HG02970 (cell line): Measurements from ENCODE around the gene FAM50A.

Experiments
- ATAC-seq: cut with Tn5 transposase; IDR thresholded peaks from one replicate; pipeline ENCODE4 v1.9.1; 2021; ENCODE audit warnings: mild to moderate bottlenecking, moderate library complexity, moderate number of reproducible peaks; ENCODE audit not compliant: unreplicated experiment, low FRiP score

Gene FAM50A

DNA sequence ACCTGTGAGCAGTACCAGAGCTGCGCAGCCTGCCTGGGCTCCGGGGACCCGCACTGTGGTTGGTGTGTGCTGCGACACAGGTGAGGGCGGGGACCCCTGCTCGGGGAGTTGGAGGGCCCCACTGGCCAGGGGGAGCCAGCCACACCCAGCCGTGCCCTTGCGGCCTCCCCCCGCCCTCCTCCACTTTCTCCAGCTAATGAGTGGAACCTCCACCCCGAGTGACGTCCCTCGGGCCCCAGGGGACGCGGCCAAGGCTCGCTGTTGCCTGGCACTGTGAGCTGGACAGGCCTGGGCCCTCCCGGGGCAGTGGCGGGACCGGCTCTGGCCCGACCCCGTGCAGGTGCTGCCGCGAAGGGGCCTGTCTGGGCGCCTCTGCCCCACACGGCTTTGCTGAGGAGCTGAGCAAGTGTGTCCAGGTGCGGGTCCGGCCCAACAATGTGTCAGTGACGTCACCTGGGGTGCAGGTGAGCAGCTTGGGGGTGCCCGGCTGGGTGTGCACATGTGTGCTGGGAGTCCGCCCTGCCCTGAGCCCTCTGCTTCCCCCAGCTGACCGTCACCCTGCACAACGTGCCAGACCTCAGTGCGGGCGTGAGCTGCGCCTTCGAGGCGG is 19.8 kb downstream of the FAM50A start:
- no peak for ATAC-seq

DNA sequence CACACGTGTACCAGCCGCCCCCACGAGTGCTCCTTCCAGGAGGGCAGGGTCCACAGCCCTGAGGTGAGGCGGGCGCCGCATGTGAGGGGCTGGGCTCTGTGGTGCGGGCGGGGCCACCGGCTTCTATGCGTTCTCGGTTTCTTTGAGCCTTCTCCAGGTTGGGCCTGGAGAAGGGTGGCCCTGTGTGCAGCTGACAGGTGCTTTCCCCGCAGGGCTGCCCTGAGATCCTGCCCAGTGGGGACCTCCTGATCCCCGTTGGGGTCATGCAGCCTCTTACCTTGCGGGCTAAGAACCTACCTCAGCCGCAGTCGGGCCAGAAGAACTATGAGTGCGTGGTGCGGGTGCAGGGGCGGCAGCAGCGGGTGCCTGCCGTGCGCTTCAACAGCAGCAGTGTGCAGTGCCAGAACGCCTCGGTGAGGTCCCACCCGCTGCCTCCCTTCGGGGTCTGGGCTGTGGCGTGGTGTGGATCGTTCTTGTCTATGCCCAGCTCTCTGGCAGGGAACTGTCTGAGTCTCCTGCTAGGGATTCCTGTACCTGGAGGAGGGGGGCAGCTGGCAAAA is 20.9 kb downstream of the FAM50A start:
- no peak for ATAC-seq

DNA sequence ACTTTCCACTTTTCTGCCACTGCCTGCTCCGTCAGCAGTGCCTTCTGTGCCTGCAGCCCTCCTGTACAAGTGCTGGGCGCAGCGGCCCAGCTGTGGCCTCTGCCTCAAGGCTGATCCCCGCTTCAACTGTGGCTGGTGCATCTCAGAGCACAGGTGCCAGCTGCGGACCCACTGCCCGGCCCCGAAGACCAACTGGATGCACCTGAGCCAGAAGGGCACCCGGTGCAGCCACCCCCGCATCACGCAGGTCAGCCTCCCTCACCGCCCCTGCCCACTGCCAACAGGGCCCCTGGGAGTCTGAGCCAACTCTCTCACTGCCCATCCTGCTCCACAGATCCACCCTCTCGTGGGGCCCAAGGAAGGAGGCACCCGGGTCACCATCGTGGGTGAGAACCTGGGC is 21.7 kb downstream of the FAM50A start:
- no peak for ATAC-seq

DNA sequence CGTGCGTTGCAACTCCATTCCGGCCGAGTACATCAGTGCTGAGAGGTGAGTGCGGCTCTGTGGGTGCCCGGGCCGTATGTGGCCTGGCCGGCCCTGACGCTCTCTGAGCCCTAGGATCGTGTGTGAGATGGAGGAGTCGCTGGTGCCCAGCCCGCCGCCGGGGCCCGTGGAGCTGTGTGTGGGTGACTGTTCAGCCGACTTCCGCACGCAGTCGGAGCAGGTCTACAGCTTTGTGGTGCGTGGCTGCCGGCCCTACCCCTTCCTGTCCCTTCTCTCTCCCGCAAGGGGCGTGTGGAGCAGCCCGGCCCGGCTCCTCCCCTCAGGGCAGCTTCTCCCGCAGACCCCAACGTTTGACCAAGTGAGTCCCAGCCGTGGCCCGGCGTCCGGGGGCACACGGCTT is 22.1 kb downstream of the FAM50A start:
- ATAC-seq, result no peak

DNA sequence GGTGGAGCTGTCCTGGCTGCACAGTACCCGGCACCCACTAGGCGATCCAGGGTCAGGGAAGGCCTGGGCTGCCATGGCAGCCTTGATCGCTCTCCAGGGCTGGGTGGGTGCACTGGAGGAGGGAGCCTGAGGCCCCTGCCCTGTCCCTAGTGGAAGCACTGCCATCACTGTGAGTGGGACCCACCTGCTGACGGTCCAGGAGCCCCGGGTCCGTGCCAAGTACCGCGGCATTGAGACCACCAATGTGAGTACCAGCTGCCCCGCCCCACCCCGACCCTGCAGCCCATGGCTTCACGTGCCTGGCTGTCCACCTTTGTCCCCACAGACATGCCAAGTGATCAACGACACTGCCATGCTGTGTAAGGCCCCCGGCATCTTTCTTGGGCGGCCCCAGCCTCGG is 23.0 kb downstream of the FAM50A start:
- no peak for ATAC-seq

DNA sequence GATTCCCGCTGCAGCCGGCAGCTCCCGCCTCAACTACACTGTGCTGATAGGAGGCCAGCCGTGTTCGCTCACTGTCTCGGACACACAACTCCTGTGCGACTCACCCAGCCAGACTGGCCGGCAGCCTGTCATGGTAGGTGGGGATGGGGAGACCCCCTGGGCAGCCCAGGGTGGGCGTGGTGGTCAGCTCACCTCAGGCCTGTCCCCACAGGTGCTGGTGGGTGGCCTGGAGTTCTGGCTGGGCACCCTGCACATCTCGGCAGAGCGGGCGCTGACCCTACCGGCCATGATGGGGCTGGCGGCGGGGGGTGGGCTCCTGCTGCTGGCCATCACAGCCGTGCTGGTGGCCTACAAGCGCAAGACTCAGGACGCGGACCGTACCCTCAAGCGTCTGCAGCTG is 23.6 kb downstream of the FAM50A start:
- ATAC-seq, result no peak

DNA sequence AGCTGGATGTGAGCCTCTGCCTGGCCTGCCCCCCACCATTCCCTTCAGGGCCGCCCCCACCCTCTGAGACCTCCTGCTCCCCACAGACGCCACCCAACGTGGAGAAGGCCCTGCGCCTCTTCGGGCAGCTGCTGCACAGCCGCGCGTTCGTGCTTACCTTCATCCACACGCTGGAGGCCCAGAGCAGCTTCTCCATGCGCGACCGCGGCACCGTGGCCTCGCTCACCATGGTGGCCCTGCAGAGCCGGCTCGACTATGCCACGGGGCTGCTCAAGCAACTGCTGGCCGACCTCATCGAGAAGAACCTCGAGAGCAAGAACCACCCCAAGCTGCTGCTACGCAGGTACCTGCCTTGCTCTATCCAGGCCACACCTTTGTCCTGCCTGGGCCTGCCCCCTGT is 24.3 kb downstream of the FAM50A start:
- ATAC-seq, result no peak

DNA sequence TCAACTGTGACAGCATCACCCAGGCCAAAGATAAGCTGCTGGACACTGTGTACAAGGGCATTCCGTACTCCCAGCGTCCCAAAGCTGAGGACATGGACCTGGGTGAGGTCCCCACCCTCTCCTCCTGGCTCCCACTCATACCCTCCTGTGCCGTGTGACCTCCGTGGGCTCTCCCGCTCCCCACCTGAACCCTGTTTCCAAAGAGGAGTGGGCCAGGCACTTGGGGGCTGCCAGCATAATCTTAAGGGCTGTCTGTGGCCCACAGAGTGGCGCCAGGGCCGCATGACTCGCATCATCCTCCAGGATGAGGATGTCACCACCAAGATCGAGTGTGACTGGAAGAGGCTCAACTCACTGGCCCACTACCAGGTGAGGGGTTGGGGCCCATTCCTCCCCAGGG is 25.2 kb downstream of the FAM50A start:
- ATAC-seq, result no peak

DNA sequence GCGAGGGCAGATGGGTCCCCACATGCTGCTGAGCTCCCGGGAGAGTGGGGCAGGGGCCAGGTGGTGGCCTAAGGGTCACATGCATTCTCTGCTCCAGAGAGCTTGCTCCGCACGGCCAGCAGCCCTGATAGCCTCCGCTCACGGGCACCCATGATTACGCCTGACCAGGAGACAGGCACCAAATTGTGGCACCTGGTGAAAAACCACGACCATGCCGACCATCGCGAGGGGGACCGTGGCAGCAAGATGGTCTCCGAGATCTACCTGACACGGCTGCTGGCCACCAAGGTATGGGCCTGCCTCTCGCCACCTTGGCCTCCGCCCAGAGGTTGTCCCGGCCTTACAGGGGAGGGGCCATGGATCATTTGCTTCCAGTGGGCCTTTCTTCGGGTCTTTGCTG is 25.9 kb downstream of the FAM50A start:
- ATAC-seq, result no peak

DNA sequence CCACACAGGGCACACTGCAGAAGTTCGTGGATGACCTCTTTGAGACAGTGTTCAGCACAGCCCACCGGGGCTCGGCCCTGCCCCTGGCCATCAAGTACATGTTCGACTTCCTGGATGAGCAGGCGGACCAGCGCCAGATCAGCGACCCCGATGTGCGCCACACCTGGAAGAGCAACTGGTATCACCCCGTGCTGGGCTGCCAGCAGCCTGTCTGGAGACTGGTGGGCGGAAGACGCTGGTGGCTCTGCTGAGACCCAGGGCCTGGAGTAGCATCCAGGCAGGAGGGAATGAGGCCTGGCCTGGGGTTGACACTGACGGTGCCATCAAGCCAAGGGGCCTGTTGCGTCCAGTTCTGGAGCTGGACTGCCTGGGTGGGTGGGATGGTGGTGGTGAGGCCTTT is 26.5 kb downstream of the FAM50A start:
- no peak for ATAC-seq

DNA sequence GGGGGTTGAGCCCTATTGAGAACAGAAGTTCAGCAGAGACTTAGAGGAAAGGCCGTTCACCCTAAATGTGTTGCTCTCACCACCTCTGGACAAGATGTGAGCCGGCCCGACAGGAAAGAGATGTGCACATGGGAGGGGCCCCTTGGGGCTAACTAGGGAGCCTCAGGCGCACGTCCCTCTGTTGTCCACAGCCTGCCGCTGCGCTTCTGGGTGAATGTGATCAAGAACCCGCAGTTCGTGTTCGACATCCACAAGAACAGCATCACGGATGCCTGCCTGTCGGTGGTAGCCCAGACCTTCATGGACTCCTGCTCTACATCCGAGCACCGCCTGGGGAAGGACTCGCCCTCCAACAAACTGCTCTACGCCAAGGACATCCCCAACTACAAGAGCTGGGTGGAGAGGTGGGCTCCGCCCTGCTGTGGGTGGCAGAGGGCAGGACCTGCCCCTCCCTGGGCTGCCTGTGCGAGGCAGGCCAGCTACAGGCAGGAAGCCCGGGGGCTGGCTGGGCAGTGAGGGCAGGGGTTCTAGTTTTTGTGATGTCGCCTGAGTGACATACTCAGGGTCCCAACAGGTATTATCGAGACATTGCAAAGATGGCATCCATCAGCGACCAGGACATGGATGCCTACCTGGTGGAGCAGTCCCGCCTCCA is 27.1 kb downstream of the FAM50A start:
- ATAC-seq, result no peak

DNA sequence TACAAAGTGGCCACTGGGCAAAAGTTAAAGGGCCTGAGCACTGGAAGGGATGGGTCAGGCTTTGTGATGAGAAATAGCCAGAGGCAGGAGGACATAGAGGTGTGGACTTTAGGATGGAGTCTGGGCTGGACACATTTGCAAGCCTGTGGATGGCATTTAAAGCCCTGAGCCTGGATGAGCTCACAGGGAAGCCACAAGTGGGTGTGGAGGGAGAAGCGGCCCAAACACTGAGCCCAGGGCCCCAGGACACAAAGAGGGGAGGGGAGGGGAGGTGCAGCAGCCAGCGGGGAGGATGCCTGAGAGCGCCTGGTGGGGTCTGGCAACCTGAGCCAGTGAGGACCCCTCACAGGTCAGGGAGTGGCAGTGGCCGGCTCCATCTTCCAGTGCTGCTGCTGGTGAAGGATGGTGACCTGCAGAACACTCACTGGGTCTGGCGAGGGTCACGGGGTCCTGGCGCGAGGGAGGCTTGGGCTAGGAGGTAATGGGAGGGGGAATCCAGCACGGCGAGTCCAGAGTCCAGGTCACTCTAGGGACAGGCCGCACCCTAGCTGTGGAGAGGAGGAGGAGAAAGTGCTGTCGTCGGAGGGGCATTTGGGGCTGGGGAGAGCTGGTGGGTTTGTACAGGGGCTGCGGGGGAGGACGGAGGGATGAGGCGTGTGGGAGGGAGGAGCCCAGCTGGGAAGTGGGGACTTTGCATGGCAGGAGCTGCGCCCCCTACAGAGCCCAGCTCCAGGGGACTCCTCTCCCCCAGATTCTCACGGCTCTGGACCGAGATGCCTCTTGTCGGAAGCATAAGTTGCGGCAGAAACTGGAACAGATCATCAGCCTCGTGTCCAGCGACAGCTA is 28.1 kb downstream of the FAM50A start:
- ATAC-seq, result no peak

DNA sequence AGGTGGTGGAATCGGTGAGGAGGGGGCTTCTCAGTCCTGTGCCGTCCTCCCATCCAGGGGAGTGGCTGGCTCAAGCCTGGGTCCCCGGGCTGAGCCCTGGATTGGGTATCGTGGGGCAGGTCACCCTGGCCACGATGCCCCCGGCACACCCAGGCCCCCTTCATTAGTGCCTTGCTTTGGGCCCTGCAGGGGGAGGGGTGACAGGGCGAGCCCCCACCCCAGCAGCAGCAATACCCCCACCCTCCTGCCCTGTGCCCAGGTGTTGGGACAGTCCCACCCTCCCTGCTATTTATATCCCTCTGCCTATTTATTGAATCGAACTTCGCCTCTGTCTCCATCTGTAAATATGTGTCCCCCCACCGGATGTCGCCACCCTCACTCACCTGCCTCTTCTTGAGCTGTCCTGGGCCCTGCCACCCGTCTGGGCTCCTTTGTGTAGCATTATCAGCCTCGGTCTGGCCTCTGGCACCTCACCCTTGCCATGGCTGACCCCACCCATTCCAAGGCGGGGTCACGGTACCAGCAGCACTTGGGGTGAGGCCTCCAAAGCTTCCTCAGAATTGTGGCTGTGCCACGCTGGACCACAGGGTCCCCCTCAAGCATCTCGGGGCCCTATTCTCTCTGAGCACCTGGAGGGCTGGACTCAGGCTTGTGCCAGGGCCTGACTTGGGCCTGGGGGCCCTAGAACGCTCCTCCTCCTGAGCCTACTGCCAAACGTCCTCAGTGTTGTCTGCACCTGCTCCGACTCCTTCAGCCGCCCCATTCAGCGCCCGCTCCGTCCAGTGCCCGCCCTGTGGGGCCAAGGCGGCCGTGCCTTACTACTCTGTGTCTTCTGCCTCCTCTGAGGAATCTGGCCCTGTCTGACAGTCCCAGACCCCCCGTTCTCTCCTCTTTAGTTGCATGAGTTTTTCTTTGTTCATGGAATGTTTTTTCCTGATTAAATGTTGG is 29.0 kb downstream of the FAM50A start:
- ATAC-seq, result no peak

DNA sequence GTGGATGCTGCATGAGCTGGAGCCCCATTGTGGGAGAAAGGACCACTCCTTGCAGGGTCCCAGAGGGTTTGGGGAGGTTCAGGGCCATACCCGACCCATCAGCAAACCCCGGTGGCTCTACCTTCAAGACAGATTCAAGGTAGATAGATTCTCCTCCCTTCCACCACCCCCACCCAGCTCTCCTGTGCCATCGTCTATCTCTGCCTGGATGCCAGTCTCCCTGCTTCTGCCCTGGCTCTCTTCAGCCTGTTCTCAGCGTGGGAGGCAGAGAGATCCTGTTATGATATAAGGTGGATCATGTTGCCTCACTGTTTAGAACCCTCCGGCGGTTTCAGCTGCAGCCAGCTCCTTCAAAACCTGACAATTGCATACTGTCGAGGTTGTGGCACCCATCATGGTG is 29.7 kb downstream of the FAM50A start:
- ATAC-seq, result no peak

DNA sequence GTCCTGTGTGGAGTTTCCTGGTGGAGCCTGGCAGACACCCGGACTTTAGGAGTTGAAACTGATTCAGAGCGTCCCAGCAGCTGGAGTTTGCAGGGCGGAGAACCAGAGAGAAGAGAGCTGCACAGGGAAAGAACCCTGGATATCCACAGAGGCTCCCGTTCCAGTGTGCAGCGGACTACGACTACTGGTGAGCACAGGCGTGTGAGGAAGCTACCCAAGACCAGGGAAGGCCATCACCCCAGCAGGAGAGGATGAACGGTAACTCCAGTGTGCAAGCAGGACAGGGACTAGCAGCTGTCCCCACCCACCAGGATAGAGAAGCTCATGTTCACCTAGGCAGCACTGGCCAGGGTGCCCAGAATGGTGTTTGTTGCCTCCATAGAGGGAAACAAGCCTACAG is 32.9 kb downstream of the FAM50A start:
- no peak for ATAC-seq

DNA sequence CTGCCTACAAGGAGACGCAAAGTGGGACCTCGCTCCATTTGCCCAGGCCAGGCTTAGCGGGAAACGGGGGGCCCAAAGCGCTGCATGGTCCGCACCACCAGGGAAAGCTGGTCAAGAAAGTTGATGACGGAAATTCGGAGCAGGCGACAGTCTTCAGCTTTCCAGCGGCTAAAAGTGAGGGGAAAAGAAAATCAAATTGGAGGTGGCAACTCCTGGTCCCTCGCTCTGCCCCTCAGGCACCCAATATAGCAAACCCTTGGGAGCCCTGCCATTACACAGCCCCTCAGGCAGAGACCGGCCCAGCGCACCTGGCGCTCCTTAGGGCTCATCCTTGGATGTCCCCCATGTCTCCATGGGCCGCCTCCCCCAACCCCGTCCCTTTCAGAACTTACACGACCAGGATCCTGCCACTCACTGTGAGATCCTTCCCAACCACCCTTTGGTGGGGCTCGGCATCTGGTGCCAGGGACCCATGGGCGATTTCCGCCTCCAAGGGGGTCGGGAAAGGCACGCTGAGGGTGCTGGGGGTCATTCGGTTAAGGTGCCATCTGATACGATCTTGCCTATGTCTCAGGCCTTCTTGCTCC is 34.0 kb downstream of the FAM50A start:
- no peak for ATAC-seq

DNA sequence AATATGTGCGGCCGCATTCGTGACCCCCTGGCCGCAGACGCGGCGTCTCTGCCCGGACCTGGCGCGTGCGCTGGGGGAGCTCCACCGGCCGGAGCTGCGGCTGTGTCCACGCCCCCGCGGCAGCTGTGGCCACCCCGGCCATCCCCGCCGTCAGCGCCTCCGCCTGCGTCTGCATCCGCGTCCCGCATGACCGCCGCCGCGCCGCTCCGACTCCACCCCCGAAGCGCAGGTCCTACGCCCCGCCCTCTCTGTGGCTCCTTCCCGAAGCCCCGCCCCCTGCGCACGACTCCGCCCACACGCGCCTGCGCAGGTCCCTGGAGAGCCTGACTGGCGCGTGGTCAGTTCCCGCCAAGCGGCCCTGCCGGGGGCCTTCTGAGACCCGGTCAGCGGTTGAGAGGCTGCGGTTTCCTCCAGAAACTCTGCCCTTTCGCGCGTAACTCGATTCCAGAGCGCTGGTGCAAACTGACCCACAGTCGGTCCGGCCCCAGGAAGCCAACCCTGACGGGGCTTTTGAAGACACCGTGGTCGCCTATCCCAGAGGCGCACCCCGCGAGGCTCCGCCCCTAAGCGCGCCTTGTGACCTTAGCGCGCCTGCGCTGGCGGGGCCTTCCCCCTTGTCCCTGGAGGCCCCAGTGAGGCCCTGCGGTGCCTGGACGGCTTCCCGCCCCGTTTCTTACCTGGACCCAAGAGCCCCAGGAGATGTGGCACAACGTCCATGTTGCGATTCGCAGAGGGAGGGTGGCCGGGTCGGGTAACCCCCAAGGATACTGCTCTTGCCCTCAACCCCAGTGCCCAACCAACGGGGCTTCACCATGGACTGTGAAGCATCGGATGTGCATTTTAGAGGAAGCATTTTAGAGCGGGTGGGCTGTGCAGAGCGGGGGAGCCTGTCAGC is 35.0 kb downstream of the FAM50A start, which contains the start of gene LAGE3:
TSS of gene LAGE3 (minus strand) at position 554 of the 895 bp plus-strand sequence. CDS start at position 188, 366 bp downstream.
- peak; percentile 74 for ATAC-seq

DNA sequence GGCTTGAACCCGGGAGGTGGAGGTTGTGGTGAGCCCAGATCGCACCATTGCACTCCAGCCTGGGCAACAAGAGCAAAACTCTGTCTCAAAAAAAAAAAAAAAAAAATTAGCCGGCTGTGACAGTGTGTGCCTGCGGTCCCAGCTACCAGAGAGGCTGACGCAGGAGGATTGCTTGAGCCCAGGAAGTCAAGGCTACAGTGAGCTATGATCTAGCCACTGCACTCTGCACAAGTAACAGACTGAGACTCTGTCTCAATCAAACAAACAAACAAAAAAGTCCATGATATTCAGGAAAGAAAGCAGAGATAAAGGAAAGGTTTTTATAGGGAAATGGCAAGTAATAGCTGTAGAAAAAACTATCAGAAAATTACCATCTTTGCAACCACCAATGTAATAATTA is 37.3 kb downstream of the FAM50A start:
- ATAC-seq, result no peak
